Hematopoietic multipotent progenitor cell (in vitro differentiated cells): Measurements from ENCODE around the gene HS6ST2. TPM values are rescaled to one million over a fixed set of nuclear protein-coding genes. Genes with fewer than 3 reads are reported as not detected.
A peak's percentile ranks its signal among the peaks of the same experiment; 100 is the strongest.

Experiments used
- DNase-seq, 3 donors: peaks; one replicate each; pipeline ENCODE4 v3.0.0-alpha.2; 2011 to 2015; ENCODE audit warnings: low read depth in 2 of 3, low spot score in 2 of 3
- total RNA-seq: library from RNA; depleted of rRNA; stranded (reverse); fragments of >200 nt; gene quantifications from one replicate; pipeline ENCODE4 v1.2.3, GENCODE V29; 2012

Gene HS6ST2
- total RNA-seq, 1 donor, result under 0.01 TPM

- no peak for DNase-seq
Observed at GRCh38 chrX:132853040-132853439, 105.4 kb downstream of the HS6ST2 start.

GRCh38 chrX:132848296-132848970, 110.0 kb downstream of the HS6ST2 start:
- DNase-seq, result no peak

- DNase-seq, result no peak
Observed at GRCh38 chrX:132843363-132843762, 115.1 kb downstream of the HS6ST2 start.

GRCh38 chrX:132842460-132843238, 115.8 kb downstream of the HS6ST2 start:
- DNase-seq, result no peak

GRCh38 chrX:132837967-132838366, 120.5 kb downstream of the HS6ST2 start:
- DNase-seq, result no peak

- DNase-seq, result no peak
Observed at GRCh38 chrX:132837126-132837525, 121.3 kb downstream of the HS6ST2 start.

GRCh38 chrX:132836471-132836870, 122.0 kb downstream of the HS6ST2 start:
- DNase-seq, result no peak

- DNase-seq, result no peak
Observed at GRCh38 chrX:132834741-132835140, 123.7 kb downstream of the HS6ST2 start.

- DNase-seq, result no peak
Observed at GRCh38 chrX:132834109-132834508, 124.3 kb downstream of the HS6ST2 start.

- no peak for DNase-seq
Observed at GRCh38 chrX:132833373-132833772, 125.1 kb downstream of the HS6ST2 start.

GRCh38 chrX:132831336-132831973, 127.0 kb downstream of the HS6ST2 start:
- no peak for DNase-seq

GRCh38 chrX:132822634-132823012, 135.8 kb downstream of the HS6ST2 start:
- DNase-seq, result peak in 1 of 3 donors; percentile 0

- DNase-seq, result no peak
Observed at GRCh38 chrX:132821974-132822633, 136.3 kb downstream of the HS6ST2 start.

GRCh38 chrX:132820675-132821074, 137.8 kb downstream of the HS6ST2 start:
- DNase-seq, result no peak

- no peak for DNase-seq
Observed at GRCh38 chrX:132819711-132820264, 138.6 kb downstream of the HS6ST2 start.

- no peak for DNase-seq
Observed at GRCh38 chrX:132818638-132819037, 139.8 kb downstream of the HS6ST2 start.

GRCh38 chrX:132815643-132816042, 142.8 kb downstream of the HS6ST2 start:
- DNase-seq, result no peak

GRCh38 chrX:132810964-132811712, 147.3 kb downstream of the HS6ST2 start:
- DNase-seq, result no peak

GRCh38 chrX:132810488-132810887, 147.9 kb downstream of the HS6ST2 start:
- DNase-seq, result no peak

GRCh38 chrX:132809581-132809980, 148.8 kb downstream of the HS6ST2 start:
- no peak for DNase-seq
